NOMO-1 (cell line): ENCODE measurements around the gene PP2D1.
A peak's percentile ranks its signal among the peaks of the same experiment; 100 is the strongest.
"Not testable (repeated sequence)": the region's sequence is repeated elsewhere in the genome, so short reads cannot be mapped to it uniquely, and the experiment has no call there.

Experiments
- DNase-seq, 2 experiments: peaks; one replicate each; lab custom pipeline; 2025; ENCODE audit not compliant: unreplicated experiment in 2 of 2; lab: John Stamatoyannopoulos, UW

Gene PP2D1, protein sequence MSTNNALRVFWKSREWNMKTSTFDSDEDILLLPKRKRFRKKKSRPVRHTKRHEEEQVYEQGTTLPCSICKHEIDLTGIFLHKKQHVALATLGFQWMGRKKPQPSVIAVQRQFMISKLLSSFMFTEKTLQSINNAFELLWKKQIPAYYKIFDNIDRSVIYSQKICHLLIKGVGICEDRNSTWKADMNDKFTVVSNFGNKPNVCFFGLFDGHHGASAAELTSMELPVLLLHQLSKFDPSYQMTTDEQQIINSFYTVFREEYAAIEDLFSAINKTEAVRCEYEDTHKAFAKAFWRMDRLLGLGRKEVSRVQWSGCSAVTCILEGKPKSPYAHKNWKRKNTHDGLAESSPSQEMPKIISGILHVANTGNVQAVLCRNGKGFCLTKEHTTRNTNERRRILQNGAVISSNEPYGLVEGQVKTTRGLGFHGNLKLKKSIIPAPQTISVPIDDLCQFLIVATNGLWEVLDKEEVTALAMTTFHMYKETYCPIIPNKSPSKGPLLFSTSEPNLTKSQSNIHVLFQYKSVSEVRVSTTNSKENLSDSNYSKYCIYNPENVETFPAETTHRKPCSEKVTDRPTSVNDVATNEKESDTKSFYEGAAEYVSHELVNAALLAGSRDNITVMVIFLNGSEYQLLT

DNA sequence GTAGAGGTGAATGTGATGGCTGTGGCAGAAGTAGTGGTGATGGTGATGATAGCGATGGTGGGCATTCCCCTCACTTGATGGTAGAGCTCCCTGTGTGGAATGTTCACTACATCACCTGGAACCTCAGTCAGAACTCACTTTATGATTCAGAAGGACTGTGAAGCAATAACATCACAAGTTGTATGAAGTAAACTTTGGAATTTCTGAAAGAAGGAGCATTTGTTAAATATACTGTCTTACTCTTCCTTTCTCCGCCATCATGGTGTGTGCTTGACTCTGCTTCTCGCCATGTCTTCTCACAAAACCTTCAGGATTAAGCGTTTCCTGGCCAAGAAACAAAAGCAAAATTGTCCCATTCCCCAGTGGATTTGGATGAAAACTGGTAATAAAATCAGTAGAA is at the start of gene PP2D1:
Gene PP2D1, minus strand, starts transcription at position 101 of the 400 bp plus-strand sequence. CDS start 192 bp downstream, outside the sequence.
- no peak for DNase-seq

DNA sequence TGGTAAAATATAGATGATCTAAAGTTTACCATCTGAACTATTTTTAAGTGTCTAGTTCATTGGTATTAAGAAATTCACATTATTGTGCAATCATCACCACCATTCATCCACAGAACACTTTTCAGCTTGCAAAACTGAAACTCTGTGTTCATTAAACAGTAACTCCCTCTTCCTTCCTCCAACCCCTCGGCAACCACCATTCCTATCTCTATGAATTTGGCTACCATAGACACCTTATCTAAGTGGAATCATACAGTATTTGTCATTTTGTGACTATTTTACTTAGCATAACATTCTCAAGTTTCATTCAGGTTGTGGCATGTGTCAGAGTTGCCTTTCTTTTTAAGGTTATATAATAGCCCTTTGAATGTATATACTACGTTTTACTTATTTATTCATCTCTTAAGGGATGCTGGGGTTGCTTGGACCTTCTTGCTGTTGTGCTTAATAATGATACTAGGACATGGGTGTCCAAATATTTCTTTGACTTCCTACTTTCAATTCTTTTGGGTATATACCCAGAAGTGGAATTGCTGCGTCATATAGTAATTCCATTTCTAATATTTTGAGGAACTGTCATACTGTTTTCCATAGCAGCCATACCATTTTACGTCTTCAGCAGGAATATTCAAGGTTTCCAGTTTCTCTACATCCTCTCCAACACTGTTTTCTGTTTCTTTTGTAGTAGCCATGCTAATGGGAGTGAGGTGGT is 49.1 kb upstream of the PP2D1 start:
- DNase-seq: peak; percentile 71 to 80

DNA sequence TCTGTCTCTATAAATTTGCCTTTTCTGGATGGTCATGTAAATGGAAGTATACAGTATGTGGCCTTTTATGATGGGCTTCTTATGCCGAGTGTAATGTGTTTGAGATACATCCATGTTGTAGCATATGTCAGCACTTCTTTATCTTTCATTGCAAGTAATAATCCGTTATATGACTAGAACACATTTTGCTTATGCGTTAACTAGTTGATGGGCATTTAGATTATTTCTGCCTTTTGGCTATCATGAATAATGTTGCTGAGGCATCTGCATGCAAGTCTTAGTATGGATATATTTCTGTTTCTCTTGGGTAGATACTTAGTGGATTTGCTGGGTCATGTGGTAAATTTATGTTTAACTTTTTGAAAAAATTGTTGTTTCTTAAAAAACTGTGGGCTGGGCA is 47.9 kb upstream of the PP2D1 start:
- no peak for DNase-seq

DNA sequence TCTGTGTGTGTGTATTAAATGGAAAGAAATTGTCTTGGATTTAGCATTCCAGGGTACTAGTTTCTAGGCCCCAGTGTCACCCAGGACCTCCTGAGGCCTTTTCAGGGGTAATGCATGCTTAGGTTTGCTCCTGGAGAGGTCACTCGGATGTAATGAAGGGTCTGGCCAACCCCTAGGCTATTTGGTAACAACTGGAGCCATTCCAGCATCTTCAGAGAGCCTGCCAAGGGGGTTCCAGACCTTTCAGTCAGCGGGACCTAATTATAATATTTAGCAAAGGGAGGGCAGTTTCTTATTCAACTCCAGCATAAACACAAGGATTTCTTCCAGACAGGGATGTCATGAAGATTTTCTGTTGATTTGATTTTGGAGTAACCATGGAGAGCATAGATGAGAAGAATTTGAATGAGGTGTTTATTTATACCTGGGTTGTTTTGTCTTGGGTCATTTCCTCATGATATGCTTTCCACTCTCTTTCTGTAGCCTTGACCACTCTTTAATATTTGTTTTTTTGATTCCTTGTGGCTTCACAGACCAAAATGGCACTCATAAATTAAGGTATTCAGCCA is 45.6 kb upstream of the PP2D1 start:
- DNase-seq: no peak

DNA sequence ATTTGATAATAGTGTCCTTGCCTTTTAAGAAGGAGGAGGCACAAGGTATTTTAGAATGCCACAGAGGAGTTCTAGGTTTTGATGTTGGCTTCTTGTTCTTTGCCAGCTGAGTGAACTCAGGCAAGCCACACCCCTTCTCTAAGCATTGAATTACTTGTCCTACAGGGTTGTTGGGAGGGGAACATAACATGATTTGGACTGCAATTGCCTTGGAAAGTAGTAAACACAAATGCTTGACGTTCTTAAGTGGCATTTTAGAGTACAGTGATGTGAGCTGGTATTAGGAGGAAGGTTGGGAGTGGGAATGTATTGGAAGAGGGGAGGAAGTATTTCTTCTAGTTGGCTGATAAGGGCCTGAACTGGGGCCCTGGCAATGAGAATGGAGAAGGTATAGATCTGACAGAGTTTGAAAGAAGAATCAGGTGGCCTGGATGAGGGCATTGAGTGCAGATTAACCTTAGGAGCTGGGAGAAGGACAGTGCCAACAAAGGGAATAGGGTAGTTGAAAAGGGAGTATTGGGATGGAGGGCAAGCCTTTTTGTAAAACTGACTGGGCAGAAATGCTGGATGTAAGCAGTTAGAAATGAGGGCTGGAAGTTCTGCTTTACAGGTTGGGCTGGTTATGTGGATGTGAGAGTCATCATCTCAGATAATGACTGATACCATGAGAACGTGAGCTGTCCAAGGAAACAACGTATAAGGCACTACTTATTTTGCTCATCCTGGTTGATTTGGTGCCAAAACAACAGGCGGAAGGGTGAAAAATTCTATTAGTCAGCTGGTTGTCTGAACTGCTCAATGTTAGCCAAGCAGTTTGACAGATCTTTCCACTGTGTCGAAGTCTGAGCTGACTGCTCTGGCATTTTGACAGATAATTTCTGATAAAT is 44.9 kb upstream of the PP2D1 start:
- DNase-seq: no peak

DNA sequence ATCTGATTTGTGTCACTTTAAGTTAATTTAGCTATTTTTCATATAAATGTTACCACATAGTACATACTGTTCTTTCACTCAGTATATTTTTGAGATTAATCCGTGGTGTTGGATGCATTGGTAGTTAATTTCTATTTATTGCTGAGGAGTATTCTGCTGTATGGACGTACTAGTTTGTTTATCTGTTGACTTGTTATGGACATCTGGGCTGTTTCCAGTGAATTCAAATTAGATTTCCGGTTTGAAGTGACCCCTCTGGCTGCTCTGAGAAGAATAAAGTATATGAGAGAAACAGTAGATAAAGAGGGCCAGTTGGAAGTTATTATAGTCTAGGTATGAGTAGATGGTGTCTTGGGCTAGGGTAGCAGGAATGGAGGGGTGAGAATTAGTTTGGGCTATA is 43.8 kb upstream of the PP2D1 start:
- no peak for DNase-seq

DNA sequence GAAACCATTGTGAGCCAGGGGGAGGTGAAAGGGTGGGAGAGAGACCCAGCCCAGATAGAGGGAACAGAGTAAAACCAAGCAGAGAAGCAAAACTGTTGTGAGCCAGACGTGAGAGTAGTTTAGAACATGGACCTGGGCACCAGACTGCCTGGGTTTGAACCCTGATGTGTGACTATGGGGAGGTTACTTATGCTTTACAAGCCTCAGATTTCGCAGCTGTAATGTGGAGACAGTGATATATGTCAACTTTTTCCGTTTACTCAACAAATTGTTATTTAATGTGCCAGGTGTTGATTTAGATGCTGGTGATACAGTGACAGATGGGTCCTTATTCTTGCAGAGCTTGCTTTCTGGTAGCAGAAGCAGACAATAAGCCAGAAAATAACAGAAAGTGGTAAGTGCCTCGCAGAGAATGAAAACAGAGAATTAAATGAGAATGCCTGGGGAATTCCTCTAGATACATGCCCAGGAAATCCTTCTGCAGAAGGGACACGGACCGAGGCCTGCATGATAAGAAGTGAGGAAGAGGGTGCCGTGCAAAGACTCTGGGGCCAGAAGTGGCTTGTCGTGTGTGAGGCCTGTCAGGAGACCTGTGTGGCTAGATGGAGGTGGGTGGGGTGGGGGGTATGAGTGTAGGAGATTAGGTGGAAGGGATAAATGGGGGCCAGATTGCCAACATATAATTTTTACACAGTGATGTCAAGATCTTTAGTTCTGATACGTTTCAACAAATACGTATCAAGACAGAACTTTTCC is 43.1 kb upstream of the PP2D1 start:
- no peak for DNase-seq

DNA sequence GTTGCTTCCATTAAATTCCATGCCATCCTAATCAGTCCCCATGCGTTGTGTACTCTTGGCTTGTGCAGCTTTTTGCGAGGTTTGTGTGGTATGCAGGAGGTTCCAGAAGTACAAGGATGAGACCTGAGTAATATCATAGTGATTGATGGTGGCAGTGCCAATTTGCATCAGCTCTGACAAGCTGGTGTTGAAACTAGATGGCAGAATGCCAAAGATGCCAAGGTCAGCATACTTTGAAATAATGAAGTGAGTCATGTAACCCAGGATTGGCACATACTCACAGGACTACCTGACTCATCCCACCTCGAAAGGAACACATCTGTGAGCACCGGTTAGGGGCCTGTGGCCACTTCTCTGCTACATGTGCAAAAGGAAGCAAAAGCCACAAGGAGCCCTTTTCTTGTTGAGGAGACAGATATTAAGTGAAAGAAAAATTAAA is 42.5 kb upstream of the PP2D1 start:
- peak; percentile 72 to 89 for DNase-seq

DNA sequence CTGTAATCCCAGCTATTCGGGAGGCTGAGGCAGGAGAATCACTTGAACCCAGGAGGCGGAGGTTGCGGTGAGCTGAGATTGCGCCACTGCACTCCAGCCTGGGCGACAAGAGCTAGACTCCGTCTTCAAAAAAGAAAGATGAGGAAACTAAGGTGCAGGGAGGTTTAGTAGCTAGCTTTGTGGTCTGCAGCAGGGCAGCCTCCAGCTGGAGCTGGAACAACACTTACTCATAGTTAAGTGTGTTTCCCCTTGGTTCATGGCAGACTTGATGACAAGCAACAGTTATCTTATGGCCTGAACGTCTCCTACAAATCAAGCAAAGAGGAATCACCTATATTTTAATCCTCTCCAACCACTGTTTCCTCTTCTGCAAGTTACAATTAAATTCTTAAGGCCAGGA is 40.8 kb upstream of the PP2D1 start:
- no peak for DNase-seq

DNA sequence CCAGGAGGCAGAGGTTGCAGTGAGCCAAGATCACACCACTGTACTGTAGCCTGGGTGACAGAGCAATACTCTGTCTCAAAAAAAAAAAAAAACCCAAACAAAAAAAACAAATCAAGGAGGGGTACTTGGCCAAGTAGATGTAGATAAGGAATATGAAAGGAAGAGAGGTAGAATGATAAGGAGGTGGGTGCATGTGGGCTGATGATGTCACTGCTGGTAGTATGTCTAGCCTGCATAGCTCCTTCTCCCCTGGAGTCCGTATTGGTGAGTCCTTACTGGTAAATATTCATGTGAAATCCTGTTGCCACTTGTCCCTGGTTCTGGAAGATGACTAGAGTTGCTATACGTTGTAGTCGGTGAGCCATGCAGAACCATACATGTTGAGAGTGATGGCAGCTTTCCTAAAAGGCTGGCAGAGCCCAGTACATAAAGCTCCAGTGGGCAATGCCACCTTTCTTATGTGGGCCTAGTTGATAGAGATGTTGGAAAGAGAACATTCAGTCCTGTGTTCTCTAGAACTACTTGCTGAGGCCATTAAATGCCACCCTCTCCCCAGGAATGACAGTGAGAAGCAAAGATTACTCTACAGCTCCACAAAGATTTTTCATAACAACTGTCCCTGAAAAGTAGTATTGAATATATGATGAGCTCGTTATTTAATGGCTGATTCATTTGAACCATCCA is 39.2 kb upstream of the PP2D1 start:
- no peak for DNase-seq

DNA sequence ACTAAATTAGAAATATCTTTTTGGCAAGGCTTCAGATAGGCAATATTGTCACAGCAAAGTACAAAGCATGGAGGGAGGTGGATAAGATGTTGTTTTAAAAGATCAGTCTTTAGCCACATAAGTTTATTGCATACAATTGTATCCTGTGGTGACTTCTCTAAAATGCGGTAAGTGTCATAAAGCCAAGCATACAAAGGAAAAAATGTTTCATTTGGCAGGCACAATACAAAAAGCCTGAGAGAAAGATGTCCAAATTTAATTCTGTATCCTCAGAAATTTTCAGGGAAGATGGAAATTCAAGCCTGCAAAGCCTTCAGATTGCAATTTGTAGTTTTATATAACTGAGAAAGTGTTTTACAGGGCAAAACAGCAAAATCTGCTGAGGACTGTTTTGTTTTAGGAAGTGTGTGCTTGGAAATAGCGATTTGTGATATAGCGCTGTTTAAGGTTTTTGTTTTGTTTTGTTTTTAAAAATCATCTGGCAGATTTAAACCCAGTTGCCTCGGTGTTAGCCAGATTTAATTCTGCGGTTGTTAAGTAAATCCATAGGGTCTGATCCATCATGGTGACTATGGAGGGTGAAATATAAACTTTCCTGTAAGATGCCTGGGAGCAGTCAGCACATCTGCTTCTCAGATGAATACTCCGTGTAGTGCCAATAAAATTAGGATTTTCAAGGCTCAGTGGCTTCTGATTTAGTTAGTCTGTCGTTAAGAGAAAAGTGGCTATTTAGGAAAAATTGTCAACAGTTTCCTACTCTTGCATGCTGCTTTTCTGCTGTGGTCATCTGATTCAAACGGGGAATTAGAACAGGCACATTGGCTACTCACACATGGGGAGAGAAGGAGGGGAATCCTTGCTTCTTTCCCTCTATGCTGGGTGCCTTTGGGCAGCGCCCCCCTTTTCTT is 36.2 kb upstream of the PP2D1 start:
- DNase-seq: peak; percentile 17 to 60

DNA sequence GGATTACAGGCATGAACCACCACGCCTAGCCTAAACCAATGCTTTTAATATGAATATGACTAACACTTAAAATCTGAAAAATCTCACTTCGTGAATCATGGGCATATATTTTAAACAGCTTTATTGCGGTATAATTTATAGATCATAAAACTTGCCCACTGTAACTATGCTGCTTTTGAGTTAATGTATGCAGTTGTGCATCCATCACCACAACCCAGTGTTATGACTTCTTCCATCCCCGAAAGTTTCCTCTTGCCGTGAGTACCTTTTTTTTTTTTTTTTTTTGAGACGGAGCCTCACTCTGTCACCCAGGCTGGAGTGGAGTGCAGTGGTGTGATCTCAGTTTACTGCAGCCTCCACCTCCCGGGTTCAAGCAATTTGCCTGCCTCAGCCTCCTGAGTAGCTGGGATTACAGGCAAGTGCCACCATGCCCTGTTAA is 35.3 kb upstream of the PP2D1 start:
- DNase-seq: no peak

DNA sequence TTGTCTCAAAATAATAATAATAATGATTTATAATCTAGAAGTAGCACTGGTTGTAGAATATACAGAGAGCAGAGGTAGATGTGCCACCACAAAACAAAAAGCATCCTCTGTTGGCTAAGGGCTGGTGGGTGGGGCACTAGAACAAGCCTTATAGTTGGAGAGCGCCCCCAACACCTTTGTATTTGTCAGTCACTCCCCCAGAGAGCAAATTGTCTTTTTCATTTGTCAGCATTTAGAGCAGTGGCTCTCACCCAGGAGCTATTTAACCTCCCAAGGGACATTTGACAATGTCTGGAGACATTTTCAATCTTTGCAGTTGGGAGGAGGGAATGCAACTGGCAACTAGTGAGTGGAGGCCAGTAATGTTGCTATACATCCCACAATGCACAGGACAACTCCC is 34.5 kb upstream of the PP2D1 start:
- no peak for DNase-seq

DNA sequence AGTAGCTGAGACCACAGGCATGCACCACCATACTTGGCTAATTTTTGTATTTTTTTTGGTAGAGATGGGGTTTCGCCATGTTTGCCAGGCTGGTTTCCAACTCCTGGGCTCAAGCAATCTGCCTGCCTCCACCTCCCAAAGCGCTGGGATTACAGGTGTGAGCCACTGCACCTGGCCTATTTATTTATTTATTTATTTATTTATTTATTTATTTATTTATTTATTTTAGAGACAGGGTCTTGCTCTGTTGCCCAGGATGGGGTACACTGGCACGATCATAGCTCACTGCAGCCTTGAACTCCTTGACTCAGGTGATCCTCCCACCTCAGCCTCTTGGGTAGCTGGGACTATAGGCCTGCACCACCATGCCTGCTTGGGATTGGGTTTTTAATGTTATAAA is 33.1 kb upstream of the PP2D1 start:
- DNase-seq: not testable (repeated sequence)

DNA sequence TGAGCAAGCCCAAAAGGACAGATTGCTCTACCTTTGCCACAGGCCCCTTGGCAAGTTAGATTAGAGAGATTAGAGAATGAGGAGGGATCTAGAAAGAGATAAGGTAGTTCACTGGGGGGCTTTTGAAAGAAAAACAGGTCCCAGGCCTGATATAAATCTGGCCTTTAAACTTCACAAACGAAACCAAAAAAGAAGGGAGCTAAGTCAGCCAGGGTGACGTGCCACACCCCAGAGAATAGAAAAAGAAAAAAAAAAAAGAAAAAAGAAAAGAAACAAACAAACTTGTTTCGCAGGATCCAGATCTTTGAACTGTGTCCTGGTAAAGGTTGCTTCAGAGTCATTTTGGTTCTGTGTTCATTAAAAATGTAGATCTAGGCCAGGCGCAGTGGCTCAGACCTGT is 31.8 kb upstream of the PP2D1 start:
- DNase-seq: no peak

DNA sequence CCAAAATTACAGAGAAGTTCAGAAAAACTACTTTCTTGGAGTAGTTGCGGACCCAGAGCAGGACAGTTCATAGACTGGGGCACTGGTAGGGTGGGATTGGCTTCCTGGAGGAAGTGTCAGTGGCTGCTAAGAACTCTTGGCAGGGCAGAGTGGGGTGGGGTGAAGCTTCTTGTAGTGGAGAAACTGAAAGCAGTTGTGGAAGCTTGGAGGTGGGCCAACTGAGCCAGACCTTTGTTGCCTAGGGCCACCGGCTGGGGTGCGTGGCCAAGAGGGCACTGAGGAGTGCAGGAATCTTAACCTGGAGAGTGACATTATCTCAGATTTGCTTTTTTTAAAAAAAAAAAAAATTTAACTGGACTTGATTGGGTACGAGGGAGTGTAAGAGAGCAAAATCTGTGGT is 31.3 kb upstream of the PP2D1 start:
- DNase-seq: no peak

DNA sequence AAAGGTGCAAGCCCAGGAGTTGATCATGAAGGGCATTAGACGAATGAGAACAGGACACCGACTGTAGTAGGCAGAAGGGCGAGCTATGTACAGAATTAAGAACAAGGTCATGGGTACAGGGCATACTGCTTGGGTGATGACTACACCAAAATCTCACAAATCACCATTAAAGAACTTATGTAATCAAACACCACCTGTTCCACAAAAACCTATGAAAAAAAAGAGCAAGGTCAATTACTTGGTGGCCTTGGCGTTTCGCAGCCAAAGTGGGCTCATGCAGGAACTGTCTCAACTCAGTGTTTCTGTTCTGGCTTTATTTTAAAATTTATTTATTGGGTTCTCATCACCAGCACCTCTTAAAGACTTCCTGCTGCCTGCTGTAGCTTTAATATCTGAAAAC is 30.3 kb upstream of the PP2D1 start:
- no peak for DNase-seq

DNA sequence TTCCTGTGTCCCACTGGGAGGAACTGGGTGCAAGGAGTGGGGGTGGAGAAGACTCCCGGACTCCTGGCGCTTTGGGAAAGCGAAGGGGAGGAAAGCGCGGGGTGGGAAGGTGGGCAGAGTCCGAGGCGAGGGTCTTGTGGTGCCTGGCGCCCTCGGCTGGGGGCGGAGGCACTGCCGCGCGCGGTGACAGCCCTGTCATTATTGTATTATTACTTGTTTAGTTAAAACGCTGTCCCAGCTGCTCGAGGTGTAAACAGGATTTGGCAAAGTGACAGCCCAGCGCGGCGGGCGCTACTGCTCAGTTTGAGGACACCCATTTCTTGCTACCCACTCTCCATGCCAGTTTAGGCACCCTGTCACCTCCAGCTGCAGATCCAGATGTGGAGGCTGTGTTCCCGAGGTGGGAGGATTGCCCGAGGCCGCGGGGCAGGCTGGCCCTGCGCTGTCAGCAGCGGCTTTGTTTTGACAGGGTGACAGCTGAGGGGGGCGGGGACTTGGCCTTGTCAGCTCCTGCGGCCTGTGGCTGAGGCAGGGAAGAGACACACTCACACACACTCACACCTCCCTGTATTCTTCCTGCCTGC is 29.2 kb upstream of the PP2D1 start:
- peak; percentile 63 to 84 for DNase-seq
